BE2C (cell line): ENCODE results near the gene SPEF1.

Experiments
- DNase-seq: peaks from one replicate; pipeline ENCODE4 v3.0.0-alpha.2; 2020
- H3K27me3 ChIP-seq: fragments of 250-450 bp; sonication (Bioruptor Pico); 2 replicates; pipeline ENCODE4 v1.5.1; 2020; ENCODE audit warnings: mild to moderate bottlenecking
- H3K36me3 ChIP-seq: fragments of 250-450 bp; sonication (Bioruptor Pico); 2 replicates; pipeline ENCODE4 v1.5.1; 2020; ENCODE audit warnings: mild to moderate bottlenecking
- H3K4me1 ChIP-seq: fragments of 250-450 bp; sonication (Bioruptor Pico); 2 replicates; pipeline ENCODE4 v1.5.1; 2020
- H3K4me3 ChIP-seq: 2 replicates; pipeline ENCODE4 v1.5.1; 2011; ENCODE audit warnings: low read depth, low read length
- H3K9me3 ChIP-seq: fragments of 250-450 bp; sonication (Bioruptor Pico); 2 replicates; pipeline ENCODE4 v1.5.1; 2020
- TF ChIP-seq, protein P1 (sequence below): IDR thresholded peaks from 2 replicates; pipeline ENCODE4 v1.5.1; 2012; ENCODE audit warnings: mild to moderate bottlenecking, low read depth, low read length

The SPEF1 gene

DNA sequence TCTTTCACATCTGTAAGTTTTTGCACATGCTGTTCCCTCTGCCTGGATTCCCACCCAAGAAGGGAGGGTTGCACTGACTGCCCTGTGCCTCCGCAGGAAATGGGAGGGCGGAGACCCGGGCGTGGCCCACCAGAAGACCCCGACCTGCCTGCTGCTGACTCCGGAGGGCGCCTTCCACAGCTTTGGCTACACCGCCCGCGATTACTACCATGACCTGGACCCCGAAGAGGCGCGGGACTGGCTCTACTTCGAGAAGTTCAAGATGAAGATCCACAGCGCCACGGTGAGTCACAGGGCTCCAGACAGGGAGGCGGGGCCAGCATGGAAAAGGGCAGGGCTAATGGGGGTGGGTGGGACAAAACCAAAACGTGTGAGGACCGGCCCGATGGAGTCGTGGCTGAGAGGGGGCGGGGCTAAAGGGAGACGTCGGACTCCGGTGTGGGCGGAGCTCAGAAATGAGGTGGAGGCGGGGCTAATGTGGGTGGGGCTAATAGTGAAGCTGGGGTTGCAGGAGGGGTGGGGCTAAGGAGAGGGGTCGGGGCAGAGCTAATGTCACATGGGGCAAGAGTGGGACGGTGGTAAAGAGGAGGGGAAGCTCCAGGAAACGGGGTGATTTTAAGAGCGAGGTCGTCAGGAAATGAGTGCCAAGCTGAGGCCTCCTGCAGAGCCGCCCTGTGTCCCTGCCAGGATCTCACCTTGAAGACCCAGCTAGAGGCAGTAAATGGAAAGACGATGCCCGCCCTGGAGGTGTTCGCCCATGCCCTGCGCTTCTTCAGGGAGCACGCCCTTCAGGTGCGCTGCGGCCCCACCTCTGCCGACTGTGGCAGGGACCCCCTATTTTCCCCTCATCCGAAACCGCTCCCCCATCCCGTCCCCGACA, 36.2 kb downstream of the SPEF1 start:
- Histone ChIP-seq H3K4me1 (no peaks in the 10 kb centered on the region; the same call in 1 of the 2 replicates), H3K36me3 (no peaks in the 10 kb centered on the region), H3K27me3 (no peaks in the 10 kb centered on the region), H3K9me3 (no peaks in the 10 kb centered on the region), H3K4me3 (peak overlapping the region; percentile 56)
- TF ChIP-seq, protein P1, sequence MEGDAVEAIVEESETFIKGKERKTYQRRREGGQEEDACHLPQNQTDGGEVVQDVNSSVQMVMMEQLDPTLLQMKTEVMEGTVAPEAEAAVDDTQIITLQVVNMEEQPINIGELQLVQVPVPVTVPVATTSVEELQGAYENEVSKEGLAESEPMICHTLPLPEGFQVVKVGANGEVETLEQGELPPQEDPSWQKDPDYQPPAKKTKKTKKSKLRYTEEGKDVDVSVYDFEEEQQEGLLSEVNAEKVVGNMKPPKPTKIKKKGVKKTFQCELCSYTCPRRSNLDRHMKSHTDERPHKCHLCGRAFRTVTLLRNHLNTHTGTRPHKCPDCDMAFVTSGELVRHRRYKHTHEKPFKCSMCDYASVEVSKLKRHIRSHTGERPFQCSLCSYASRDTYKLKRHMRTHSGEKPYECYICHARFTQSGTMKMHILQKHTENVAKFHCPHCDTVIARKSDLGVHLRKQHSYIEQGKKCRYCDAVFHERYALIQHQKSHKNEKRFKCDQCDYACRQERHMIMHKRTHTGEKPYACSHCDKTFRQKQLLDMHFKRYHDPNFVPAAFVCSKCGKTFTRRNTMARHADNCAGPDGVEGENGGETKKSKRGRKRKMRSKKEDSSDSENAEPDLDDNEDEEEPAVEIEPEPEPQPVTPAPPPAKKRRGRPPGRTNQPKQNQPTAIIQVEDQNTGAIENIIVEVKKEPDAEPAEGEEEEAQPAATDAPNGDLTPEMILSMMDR: no peak
- peak; percentile 97 for DNase-seq

- TF ChIP-seq, protein P1: no peak
- no peaks in the 10 kb centered on the region for H3K27me3 ChIP-seq
- no peak for DNase-seq
Measured at GRCh38 chr20:3744037-3744436, 37.2 kb downstream of the SPEF1 start.

GRCh38 chr20:3743251-3743650, 38.0 kb downstream of the SPEF1 start:
- no peaks in the 10 kb centered on the region for H3K36me3 ChIP-seq

More at GRCh38 chr20:3744037-3744436, 37.2 kb downstream of the SPEF1 start:
- no peaks in the 10 kb centered on the region for H3K4me1 ChIP-seq
- H3K36me3 ChIP-seq: no peaks in the 10 kb centered on the region
- no peak overlapping the region for H3K4me3 ChIP-seq
- no peaks in the 10 kb centered on the region for H3K9me3 ChIP-seq

GRCh38 chr20:3741836-3742458, 39.3 kb downstream of the SPEF1 start:
- no peak for DNase-seq
- H3K27me3 ChIP-seq: no peaks in the 10 kb centered on the region
- H3K36me3 ChIP-seq: no peaks in the 10 kb centered on the region
- TF ChIP-seq, protein P1: no peak
- H3K4me3 ChIP-seq: no peak overlapping the region
- peaks cover 2% of the 10 kb centered on the region; the same call in 1 of the 2 replicates for H3K4me1 ChIP-seq
- no peaks in the 10 kb centered on the region for H3K9me3 ChIP-seq

More at GRCh38 chr20:3743251-3743650, 38.0 kb downstream of the SPEF1 start:
- TF ChIP-seq, protein P1: no peak
- no peaks in the 10 kb centered on the region for H3K9me3 ChIP-seq
- DNase-seq: no peak
- no peaks in the 10 kb centered on the region for H3K27me3 ChIP-seq
- H3K4me1 ChIP-seq: peaks cover under 1% of the 10 kb centered on the region; the same call in 1 of the 2 replicates
- no peak overlapping the region for H3K4me3 ChIP-seq

DNA sequence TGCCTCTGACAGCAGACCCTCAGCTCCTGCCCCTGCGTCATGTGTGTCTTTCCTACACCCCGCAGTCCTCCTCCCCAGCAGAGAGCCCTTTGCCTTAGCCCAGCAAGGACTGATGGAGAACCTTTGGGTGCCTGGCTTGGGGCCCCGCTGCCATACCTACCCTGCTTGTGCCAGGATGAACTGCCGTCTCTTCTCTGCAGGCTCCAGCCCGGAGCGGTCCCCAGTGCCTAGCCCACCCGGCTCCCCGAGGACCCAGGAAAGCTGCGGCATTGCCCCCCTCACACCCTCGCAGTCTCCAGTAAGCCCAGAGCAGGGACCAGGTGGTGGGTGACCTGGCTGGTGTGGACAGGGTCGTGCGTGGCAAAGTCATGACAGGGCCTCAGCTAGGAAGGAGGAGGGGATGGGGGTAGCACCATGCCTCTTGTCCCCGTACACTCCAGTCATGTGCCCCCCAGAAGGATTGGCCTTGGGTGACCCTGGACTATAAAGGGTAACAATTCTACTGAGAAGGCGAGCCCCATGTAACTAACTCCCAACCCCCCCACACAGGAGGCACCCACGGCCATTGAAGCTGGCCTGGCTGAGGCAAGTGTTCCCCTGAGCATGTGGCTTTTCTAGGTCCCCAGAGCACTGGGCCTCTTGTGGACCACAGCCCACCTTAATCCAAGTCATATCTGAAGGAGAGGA, 40.5 kb downstream of the SPEF1 start:
- no peak for DNase-seq
- Histone ChIP-seq H3K27me3 (no peaks in the 10 kb centered on the region), H3K4me3 (no peak overlapping the region), H3K4me1 (peaks cover 2% of the 10 kb centered on the region; the same call in 1 of the 2 replicates), H3K36me3 (no peaks in the 10 kb centered on the region), H3K9me3 (no peaks in the 10 kb centered on the region)
- TF ChIP-seq, protein P1: no peak
